Upper lobe of right lung (tissue), 1 donor: ENCODE results near the gene HRH3. TPM values are rescaled to one million over a fixed set of nuclear protein-coding genes. Genes with fewer than 3 reads are reported as not detected.

Experiments used
- ATAC-seq: fragments of 200-7000 bp; cut with Tn5 transposase; one replicate; pipeline ENCODE4 v1.9.1; 2020; ENCODE audit warnings: mild to moderate bottlenecking, moderate library complexity
- DNase-seq: peaks from one replicate; pipeline ENCODE4 v3.0.0-alpha.2; 2020
- H3K27ac ChIP-seq: fragments of 200-600 bp; one replicate; pipeline ENCODE4 v1.8.0; 2022
- H3K27me3 ChIP-seq: fragments of 200-600 bp; one replicate; pipeline ENCODE4 v1.8.0; 2022; ENCODE audit warnings: mild to moderate bottlenecking
- H3K36me3 ChIP-seq: fragments of 200-600 bp; one replicate; pipeline ENCODE4 v1.8.0; 2022
- H3K4me1 ChIP-seq: fragments of 200-600 bp; one replicate; pipeline ENCODE4 v1.8.0; 2022
- H3K4me3 ChIP-seq: fragments of 200-600 bp; one replicate; pipeline ENCODE4 v1.8.0; 2022; ENCODE audit warnings: mild to moderate bottlenecking
- H3K9me3 ChIP-seq: fragments of 200-600 bp; one replicate; pipeline ENCODE4 v1.8.0; 2022
- CTCF ChIP-seq: fragments of 200-600 bp; IDR thresholded peaks from one replicate; pipeline ENCODE4 v1.8.0; 2022; ENCODE audit warnings: antibody characterized with exemption
- intact Hi-C: fragments of 100-400 bp; cut with DNase I; formaldehyde crosslinking; loops from one replicate; pipeline ENCODE4 v1.11.0; 2022
- total RNA-seq: library from RNA; stranded (reverse); fragmentation: NEBNext Ultra II Directional; extraction: Animal tissue kit (Norgen Biotek cat#: 25700); gene quantifications from one replicate; pipeline ENCODE4 v1.2.1, GENCODE V29; 2021
- donor health status: DM: no; HTN: yes; CAD: no; lungs with severe emphysema.

HRH3 gene
- total RNA-seq, 1 donor from 2014 or later, result not detected

DNA sequence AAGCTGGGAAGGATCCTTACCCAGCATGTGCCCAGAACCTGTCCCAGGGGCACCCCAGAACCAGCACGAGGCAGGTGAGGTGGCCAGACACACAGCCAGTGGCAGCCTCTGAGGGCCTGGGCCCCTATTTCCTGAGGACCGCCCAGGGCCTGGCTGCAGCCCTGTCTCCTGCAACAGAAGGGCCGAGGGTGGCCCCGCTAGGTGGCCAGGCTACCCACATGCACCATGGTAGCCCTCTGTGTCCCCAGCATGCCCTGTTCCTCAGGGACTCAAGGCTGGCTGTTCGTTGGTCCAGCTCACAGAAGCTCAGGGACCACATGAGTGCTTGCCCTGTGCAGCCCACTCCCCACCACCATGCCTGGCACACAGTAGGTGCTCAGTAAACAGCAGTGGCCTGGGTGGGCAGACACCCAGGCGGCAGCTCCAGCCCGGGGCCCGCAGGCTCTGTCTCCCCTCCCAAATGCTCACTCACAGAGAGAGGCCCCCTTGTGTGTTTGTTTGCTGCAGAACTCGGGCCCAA is 8.2 kb downstream of the HRH3 start:
- Histone ChIP-seq H3K4me3 (no peak overlapping the region), H3K4me1 (no peaks in the 10 kb centered on the region), H3K36me3 (no peaks in the 10 kb centered on the region), H3K27ac (no peak overlapping the region), H3K9me3 (no peaks in the 10 kb centered on the region), H3K27me3 (peaks cover 47% of the 10 kb centered on the region)
- DNase-seq (no peak), ATAC-seq (no peak)
- intact Hi-C loops, result no loop called here
- TF ChIP-seq CTCF, result no peak

GRCh38 chr20:62211216-62211615 is 8.9 kb downstream of the HRH3 start:
- ATAC-seq (no peak), DNase-seq (no peak)
- Histone ChIP-seq H3K4me1 (no peaks in the 10 kb centered on the region), H3K27ac (no peak overlapping the region), H3K4me3 (no peak overlapping the region), H3K9me3 (no peaks in the 10 kb centered on the region), H3K36me3 (no peaks in the 10 kb centered on the region), H3K27me3 (peaks cover 41% of the 10 kb centered on the region)
- intact Hi-C loops, result no loop called here
- TF ChIP-seq CTCF, result no peak

GRCh38 chr20:62210496-62210855 is 9.6 kb downstream of the HRH3 start:
- no peak overlapping the region for H3K4me3 ChIP-seq
- no peak for ATAC-seq
- no peaks in the 10 kb centered on the region for H3K9me3 ChIP-seq
- H3K36me3 ChIP-seq, result no peaks in the 10 kb centered on the region
- no peak overlapping the region for H3K27ac ChIP-seq
- no peak for TF ChIP-seq CTCF
- H3K27me3 ChIP-seq, result peaks cover 34% of the 10 kb centered on the region
- no peaks in the 10 kb centered on the region for H3K4me1 ChIP-seq
- intact Hi-C loops, result no loop called here
- DNase-seq, result no peak

DNA sequence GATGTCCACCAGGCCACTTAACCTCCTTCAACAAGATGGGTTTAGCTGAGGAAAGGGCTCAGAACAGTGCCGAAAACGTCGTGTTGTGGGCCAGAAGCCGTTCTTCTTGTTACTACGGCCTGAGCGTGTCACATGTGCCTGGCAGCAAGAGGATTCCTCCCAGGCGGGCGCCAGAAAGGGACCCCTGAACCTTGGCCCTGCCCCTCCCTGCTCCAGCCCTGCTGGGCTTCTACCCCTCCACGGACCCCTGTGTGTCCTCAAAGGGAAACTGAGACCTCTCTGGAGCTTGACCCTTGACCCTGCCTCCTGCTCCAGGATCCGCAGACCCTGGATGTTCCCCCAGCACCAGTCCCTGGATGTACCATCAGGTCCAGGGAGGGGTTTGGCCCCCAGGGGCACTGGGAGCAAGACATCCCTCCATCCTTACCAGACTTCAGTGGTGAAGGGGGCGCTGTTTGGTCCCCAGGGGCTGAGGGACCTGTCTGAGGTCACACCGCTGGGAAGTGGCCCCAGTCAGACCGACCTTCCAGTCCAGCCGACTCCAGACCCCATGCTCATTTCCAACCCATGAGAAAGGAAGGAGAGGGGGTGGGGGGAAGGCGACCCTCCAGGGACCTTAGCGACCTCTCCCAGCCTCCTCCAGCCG is 10.1 kb downstream of the HRH3 start:
- no peak for ATAC-seq
- intact Hi-C loops, result no loop called here
- Histone ChIP-seq H3K9me3 (no peaks in the 10 kb centered on the region), H3K4me1 (no peaks in the 10 kb centered on the region), H3K27ac (no peak overlapping the region), H3K27me3 (peaks cover 29% of the 10 kb centered on the region), H3K4me3 (no peak overlapping the region), H3K36me3 (no peaks in the 10 kb centered on the region)
- DNase-seq, result no peak
- no peak for TF ChIP-seq CTCF

GRCh38 chr20:62208795-62209755 is 11.0 kb downstream of the HRH3 start:
- intact Hi-C loops, result no loop called here
- DNase-seq, result no peak
- no peaks in the 10 kb centered on the region for H3K36me3 ChIP-seq
- no peak for TF ChIP-seq CTCF
- H3K27ac ChIP-seq, result no peak overlapping the region
- no peaks in the 10 kb centered on the region for H3K9me3 ChIP-seq
- peak; percentile 5 for ATAC-seq
- H3K4me1 ChIP-seq, result no peaks in the 10 kb centered on the region
- H3K4me3 ChIP-seq, result no peak overlapping the region
- peaks cover 21% of the 10 kb centered on the region for H3K27me3 ChIP-seq
